SK-N-SH treated with all-trans-retinoic acid at 6 μM for 48 hours (cell line): Measurements from ENCODE around the gene BABAM2.
"Not testable (repeated sequence)": the region's sequence is repeated elsewhere in the genome, so short reads cannot be mapped to it uniquely, and the experiment has no call there.

Experiments
- ATAC-seq: fragments of 200-7000 bp; cut with Tn5 transposase; 3 replicates; pipeline ENCODE4 v1.9.1; 2020; ENCODE audit warnings: mild to moderate bottlenecking, moderate library complexity
- ARNTL ChIP-seq: fragments of 450-650 bp; formaldehyde crosslinking; IDR thresholded peaks from 2 replicates; pipeline ENCODE4 v1.5.0; 2020; ENCODE audit warnings: low read depth, mild to moderate bottlenecking, moderate library complexity, borderline replicate concordance
- CREB5 ChIP-seq: fragments of 250-450 bp; sonication (Bioruptor Pico); IDR thresholded peaks from 2 replicates; pipeline ENCODE4 v1.5.1; 2020; ENCODE audit warnings: low read depth, mild to moderate bottlenecking, moderate library complexity
- CSDC2 ChIP-seq: fragments of 250-450 bp; sonication (Bioruptor Pico); IDR thresholded peaks from 2 replicates; pipeline ENCODE4 v1.5.0; 2020; ENCODE audit warnings: mild to moderate bottlenecking, moderate library complexity
- CSRNP3 ChIP-seq: fragments of 250-450 bp; sonication (Bioruptor Pico); IDR thresholded peaks from 2 replicates; pipeline ENCODE4 v1.5.1; 2021; ENCODE audit warnings: mild to moderate bottlenecking, moderate library complexity
- ESRRG ChIP-seq: fragments of 250-450 bp; sonication (Bioruptor Pico); IDR thresholded peaks from 2 replicates; pipeline ENCODE4 v1.6.1; 2021; ENCODE audit warnings: mild to moderate bottlenecking
- GLIS3 ChIP-seq: fragments of 250-450 bp; sonication (Bioruptor Pico); IDR thresholded peaks from 2 replicates; pipeline ENCODE4 v1.5.0; 2020; ENCODE audit warnings: mild to moderate bottlenecking, moderate library complexity
- OSR1 ChIP-seq: fragments of 250-450 bp; sonication (Bioruptor Pico); IDR thresholded peaks from 2 replicates; pipeline ENCODE4 v1.8.0; 2022; ENCODE audit warnings: moderate library complexity, mild to moderate bottlenecking, inconsistent platforms
- PATZ1 ChIP-seq: fragments of 250-450 bp; sonication (Bioruptor Pico); IDR thresholded peaks from 2 replicates; pipeline ENCODE4 v1.8.0; 2020; ENCODE audit warnings: mild to moderate bottlenecking, moderate library complexity, borderline replicate concordance
- PPARA ChIP-seq: fragments of 250-450 bp; sonication (Bioruptor Pico); IDR thresholded peaks from 2 replicates; pipeline ENCODE4 v1.5.0; 2020; ENCODE audit warnings: mild to moderate bottlenecking, borderline replicate concordance
- RARB ChIP-seq: fragments of 250-450 bp; sonication (Bioruptor Pico); IDR thresholded peaks from 2 replicates; pipeline ENCODE4 v1.8.0; 2021; ENCODE audit warnings: mild to moderate bottlenecking, moderate library complexity
- SNAI2 ChIP-seq: fragments of 250-450 bp; sonication (Bioruptor Pico); IDR thresholded peaks from 2 replicates; pipeline ENCODE4 v1.5.0; 2020; ENCODE audit warnings: mild to moderate bottlenecking, moderate library complexity
- TCF4 ChIP-seq: fragments of 250-450 bp; sonication (Bioruptor Pico); IDR thresholded peaks from 2 replicates; pipeline ENCODE4 v1.8.0; 2021; ENCODE audit warnings: mild to moderate bottlenecking, moderate library complexity, borderline replicate concordance
- TOX ChIP-seq: fragments of 250-450 bp; sonication (Bioruptor Pico); IDR thresholded peaks from 2 replicates; pipeline ENCODE4 v1.8.0; 2021; ENCODE audit warnings: mild to moderate bottlenecking, moderate library complexity, borderline replicate concordance
- TSHZ2 ChIP-seq: fragments of 250-450 bp; sonication (Bioruptor Pico); IDR thresholded peaks from 2 replicates; pipeline ENCODE4 v1.5.0; 2020; ENCODE audit warnings: mild to moderate bottlenecking, moderate library complexity
- ZC3H10 ChIP-seq: fragments of 250-450 bp; sonication (Bioruptor Pico); IDR thresholded peaks from 2 replicates; pipeline ENCODE4 v1.5.1; 2021; ENCODE audit warnings: mild to moderate bottlenecking, moderate library complexity
- ZFP3 ChIP-seq: fragments of 250-450 bp; sonication (Bioruptor Pico); IDR thresholded peaks from 2 replicates; pipeline ENCODE4 v1.5.0; 2020; ENCODE audit warnings: mild to moderate bottlenecking, moderate library complexity
- ZFP30 ChIP-seq: fragments of 450-650 bp; formaldehyde crosslinking; IDR thresholded peaks from 2 replicates; pipeline ENCODE4 v1.5.0; 2022; ENCODE audit warnings: mild to moderate bottlenecking, moderate library complexity
- ZNF70 ChIP-seq: fragments of 450-650 bp; formaldehyde crosslinking; IDR thresholded peaks from 2 replicates; pipeline ENCODE4 v1.5.0; 2020; ENCODE audit warnings: mild to moderate bottlenecking, moderate library complexity
- ZNF8 ChIP-seq: fragments of 450-650 bp; formaldehyde crosslinking; IDR thresholded peaks from 2 replicates; pipeline ENCODE4 v1.5.0; 2020; ENCODE audit warnings: mild to moderate bottlenecking, moderate library complexity

BABAM2 gene

GRCh38 chr2:27875089-27875881, 15.2 kb upstream of the BABAM2 start:
- ATAC-seq = no peak
- TF ChIP-seq ARNTL (no peak), PPARA (CRISPR knock-in tag) (no peak)

GRCh38 chr2:27878825-27879224, 11.7 kb upstream of the BABAM2 start:
- no peak for ATAC-seq
- TF ChIP-seq ARNTL (no peak), CSRNP3 (CRISPR knock-in tag) (no peak), TOX (CRISPR knock-in tag) (no peak), CSDC2 (CRISPR knock-in tag) (no peak), OSR1 (CRISPR knock-in tag) (no peak), ZFP3 (no peak), GLIS3 (CRISPR knock-in tag) (no peak), ESRRG (no peak), ZNF70 (CRISPR knock-in tag) (no peak), ZNF8 (CRISPR knock-in tag) (no peak), ZC3H10 (CRISPR knock-in tag) (no peak), CREB5 (no peak)

- not testable (repeated sequence) for ATAC-seq
Observed at GRCh38 chr2:27881815-27882583, 8.5 kb upstream of the BABAM2 start.

GRCh38 chr2:27882584-27882922, 8.0 kb upstream of the BABAM2 start:
- TF ChIP-seq ZNF8 (CRISPR knock-in tag) = peak; percentile 73
- ATAC-seq = not testable (repeated sequence)

GRCh38 chr2:27884601-27885000, 5.9 kb upstream of the BABAM2 start:
- ATAC-seq = no peak
- no peak for TF ChIP-seq PPARA (CRISPR knock-in tag)
- no peak for TF ChIP-seq SNAI2

- ATAC-seq = no peak
- TF ChIP-seq OSR1 (CRISPR knock-in tag) (no peak), ZFP30 (CRISPR knock-in tag) (no peak), RARB (CRISPR knock-in tag) (no peak), ZC3H10 (CRISPR knock-in tag) (no peak), ARNTL (no peak), ZFP3 (no peak), TCF4 (CRISPR knock-in tag) (no peak), CSRNP3 (CRISPR knock-in tag) (no peak), TOX (CRISPR knock-in tag) (no peak), GLIS3 (CRISPR knock-in tag) (no peak), ZNF70 (CRISPR knock-in tag) (no peak), ESRRG (no peak), PATZ1 (CRISPR knock-in tag) (no peak), TSHZ2 (CRISPR knock-in tag) (no peak), CREB5 (no peak), SNAI2 (no peak)
Observed at GRCh38 chr2:27885234-27885633, 5.3 kb upstream of the BABAM2 start.
